ENCODE results near the gene GALNT15.

The GALNT15 gene

DNA sequence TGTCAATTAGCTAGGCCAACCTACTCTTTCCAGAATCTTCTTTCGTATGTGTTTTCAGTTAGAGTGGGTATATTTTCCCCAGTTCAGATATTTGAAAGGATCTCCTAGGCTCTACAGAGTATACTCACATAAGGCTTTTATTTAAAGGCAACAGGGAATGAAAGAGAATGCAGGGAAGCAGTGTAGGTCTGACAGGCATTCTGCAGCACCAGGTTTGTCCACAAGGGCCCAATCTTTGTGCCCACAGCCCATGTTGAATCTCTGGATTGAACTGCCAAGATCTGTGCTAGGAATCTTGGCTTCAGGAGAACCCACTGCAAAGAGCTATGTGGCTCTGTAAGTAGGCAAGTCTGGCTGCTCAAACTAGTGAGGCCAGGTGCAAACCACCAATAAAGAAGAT lies 24.2 kb upstream of the GALNT15 start:
- Histone ChIP-seq H3K4me1 (ENCODE audit: control insufficient read depth, insufficient read depth, low read length) (no peaks in the 10 kb centered on the region), H3K9me3 (ENCODE audit: control insufficient read depth, insufficient read depth, low read length) (no peaks in the 10 kb centered on the region), H3K27ac (ENCODE audit: low read length) (no peak overlapping the region), H3K36me3 (ENCODE audit: control insufficient read depth, insufficient read depth, low read length) (no peaks in the 10 kb centered on the region), H3K27me3 (ENCODE audit: control insufficient read depth, insufficient read depth, low read length) (no peaks in the 10 kb centered on the region), H3K4me3 (ENCODE audit: low read length) (no peak overlapping the region)
- WGBS (ENCODE audit: insufficient coverage, insufficient read length) = no CpG with 5 or more reads among the region's 1 CpG
- no peak for DNase-seq (ENCODE audit: low read depth, low spot score)

DNA sequence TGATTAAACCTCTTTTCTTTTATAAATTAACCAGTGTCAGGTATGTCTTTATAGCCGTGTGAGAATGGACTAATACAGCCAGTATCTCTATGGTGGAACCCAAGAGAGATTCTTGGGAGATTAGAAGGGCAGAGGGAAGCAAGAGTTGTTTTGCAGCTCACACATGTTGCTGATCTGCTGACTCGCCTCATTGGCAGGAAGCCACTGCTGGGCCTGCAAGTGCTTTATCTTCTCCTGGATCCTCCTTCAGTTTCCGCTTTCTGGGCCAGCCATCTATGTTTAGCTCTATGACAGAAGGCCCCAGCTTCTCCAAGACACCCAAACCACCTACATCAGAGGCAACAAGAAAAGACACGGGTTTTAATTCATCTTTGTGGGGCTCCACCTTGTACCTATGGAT lies 23.4 kb upstream of the GALNT15 start:
- H3K27ac ChIP-seq (ENCODE audit: low read length) = no peak overlapping the region
- H3K4me3 ChIP-seq (ENCODE audit: low read length) = no peak overlapping the region
- no peak for DNase-seq (ENCODE audit: low read depth, low spot score)
- H3K9me3 ChIP-seq (ENCODE audit: control insufficient read depth, insufficient read depth, low read length) = no peaks in the 10 kb centered on the region
- H3K27me3 ChIP-seq (ENCODE audit: control insufficient read depth, insufficient read depth, low read length) = no peaks in the 10 kb centered on the region
- H3K4me1 ChIP-seq (ENCODE audit: control insufficient read depth, insufficient read depth, low read length) = no peaks in the 10 kb centered on the region
- no peaks in the 10 kb centered on the region for H3K36me3 ChIP-seq (ENCODE audit: control insufficient read depth, insufficient read depth, low read length)
- WGBS (ENCODE audit: insufficient coverage, insufficient read length) = no CpG with 5 or more reads among the region's 4 CpGs

DNA sequence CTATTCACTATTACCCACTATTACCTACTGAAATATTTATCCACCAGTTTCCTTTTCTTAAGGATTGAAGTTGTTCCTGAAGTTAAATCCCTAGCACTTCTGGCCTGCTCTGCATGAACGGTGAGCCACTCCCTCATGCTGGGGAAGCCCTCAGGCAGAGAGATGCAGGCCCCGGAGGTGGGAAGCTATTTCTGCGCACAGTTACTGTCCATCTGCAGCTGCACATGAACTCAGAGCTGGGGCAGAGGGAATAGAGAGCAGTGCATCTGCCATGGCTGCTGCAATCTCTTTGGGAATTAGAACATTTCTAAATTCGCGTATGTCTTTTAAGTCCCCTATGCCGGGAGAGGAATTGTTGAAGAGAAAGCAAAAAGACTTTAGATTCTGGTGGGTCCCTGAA lies 6.3 kb upstream of the GALNT15 start:
- H3K27me3 ChIP-seq (ENCODE audit: control insufficient read depth, insufficient read depth, low read length) = no peaks in the 10 kb centered on the region
- no peak overlapping the region for H3K27ac ChIP-seq (ENCODE audit: low read length)
- no peaks in the 10 kb centered on the region for H3K9me3 ChIP-seq (ENCODE audit: control insufficient read depth, insufficient read depth, low read length)
- WGBS (ENCODE audit: insufficient coverage, insufficient read length) = no CpG with 5 or more reads among the region's 6 CpGs
- H3K4me1 ChIP-seq (ENCODE audit: control insufficient read depth, insufficient read depth, low read length) = no peaks in the 10 kb centered on the region
- no peak overlapping the region for H3K4me3 ChIP-seq (ENCODE audit: low read length)
- no peaks in the 10 kb centered on the region for H3K36me3 ChIP-seq (ENCODE audit: control insufficient read depth, insufficient read depth, low read length)
- no peak for DNase-seq (ENCODE audit: low read depth, low spot score)

DNA sequence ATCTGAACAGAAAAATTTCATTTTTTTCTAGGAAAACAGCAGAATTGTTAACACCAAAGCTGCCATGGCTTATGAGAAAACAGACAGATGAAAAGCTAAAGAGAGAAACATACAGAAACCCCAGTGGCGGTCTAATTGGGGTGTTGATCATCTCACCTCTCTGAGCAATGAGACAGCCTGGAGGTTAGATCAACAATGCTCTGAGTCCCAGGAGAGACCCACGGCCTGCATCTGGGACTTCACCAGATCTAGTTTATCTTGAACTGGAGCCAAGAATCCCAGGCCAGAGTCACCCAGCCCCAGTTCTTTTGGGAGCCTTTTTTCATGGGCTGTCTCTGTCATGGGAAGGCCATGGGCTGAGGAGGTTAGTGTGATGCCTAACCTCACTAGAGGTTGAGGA lies 3.5 kb upstream of the GALNT15 start:
- Histone ChIP-seq H3K27ac (ENCODE audit: low read length) (no peak overlapping the region), H3K9me3 (ENCODE audit: control insufficient read depth, insufficient read depth, low read length) (no peaks in the 10 kb centered on the region), H3K4me3 (ENCODE audit: low read length) (no peak overlapping the region), H3K27me3 (ENCODE audit: control insufficient read depth, insufficient read depth, low read length) (no peaks in the 10 kb centered on the region), H3K4me1 (ENCODE audit: control insufficient read depth, insufficient read depth, low read length) (no peaks in the 10 kb centered on the region), H3K36me3 (ENCODE audit: control insufficient read depth, insufficient read depth, low read length) (no peaks in the 10 kb centered on the region)
- no CpG with 5 or more reads among the region's 2 CpGs for WGBS (ENCODE audit: insufficient coverage, insufficient read length)
- no peak for DNase-seq (ENCODE audit: low read depth, low spot score)

DNA sequence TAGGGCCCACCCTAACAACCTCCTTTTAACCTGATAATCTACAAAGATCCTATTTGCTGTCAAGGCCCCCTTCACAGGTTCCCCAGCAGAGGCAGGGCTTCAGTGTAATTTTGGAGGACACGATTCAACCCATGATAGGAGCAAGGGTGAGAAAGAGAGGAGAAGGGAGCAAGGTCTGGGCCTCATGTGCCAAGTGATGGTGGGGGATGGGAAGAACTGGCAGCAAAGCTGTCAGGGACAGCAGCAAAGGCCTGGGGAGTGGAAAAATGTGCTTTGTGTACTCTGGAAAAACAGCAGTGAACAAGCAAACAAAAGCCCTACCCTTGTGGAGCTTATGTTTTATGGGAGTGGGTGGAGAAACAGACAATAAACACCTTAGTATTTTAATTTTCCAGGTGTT lies 2.7 kb upstream of the GALNT15 start:
- Histone ChIP-seq H3K27me3 (ENCODE audit: control insufficient read depth, insufficient read depth, low read length) (no peaks in the 10 kb centered on the region), H3K4me3 (ENCODE audit: low read length) (no peak overlapping the region), H3K27ac (ENCODE audit: low read length) (no peak overlapping the region), H3K4me1 (ENCODE audit: control insufficient read depth, insufficient read depth, low read length) (no peaks in the 10 kb centered on the region), H3K36me3 (ENCODE audit: control insufficient read depth, insufficient read depth, low read length) (no peaks in the 10 kb centered on the region), H3K9me3 (ENCODE audit: control insufficient read depth, insufficient read depth, low read length) (no peaks in the 10 kb centered on the region)
- WGBS (ENCODE audit: insufficient coverage, insufficient read length) = no CpG with 5 or more reads among the region's 1 CpG
- no peak for DNase-seq (ENCODE audit: low read depth, low spot score)

DNA sequence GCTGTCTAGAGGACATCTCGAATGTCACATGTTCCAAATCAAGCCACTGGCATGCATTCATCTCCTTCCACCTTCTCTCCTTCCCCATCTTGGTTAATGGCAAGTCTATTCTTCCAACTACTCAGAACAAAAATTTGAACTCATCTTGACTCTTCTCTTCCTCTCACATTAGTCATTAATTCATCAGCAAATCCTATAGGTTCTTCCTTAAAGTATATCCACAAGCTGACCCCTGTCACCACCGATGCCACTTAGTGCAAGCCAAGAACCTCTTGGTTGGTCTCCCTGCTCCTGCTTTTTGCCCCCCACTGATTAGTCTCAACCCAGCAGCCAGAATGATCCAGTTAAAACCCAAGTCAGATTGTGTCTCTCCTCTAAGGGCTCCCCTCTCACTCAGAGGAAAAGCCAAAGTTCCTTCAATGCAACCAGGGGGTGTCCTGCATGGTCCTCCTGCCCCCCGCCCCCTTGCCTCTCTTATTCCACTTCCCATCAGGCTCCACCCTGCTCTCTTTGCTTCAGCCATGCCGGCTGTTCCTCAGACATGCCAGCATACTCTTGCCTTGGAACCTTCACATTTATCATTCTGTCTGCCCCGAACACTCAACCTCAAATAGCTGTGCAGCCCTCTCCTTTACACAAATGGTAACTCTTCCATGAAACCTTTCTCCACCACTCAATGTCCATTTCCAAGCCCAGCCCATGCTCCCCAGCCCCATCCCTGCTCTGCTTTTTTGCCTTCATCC lies 1.0 kb upstream of the GALNT15 start:
- Histone ChIP-seq H3K4me3 (ENCODE audit: low read length) (no peak overlapping the region), H3K9me3 (ENCODE audit: control insufficient read depth, insufficient read depth, low read length) (no peaks in the 10 kb centered on the region), H3K27ac (ENCODE audit: low read length) (no peak overlapping the region), H3K36me3 (ENCODE audit: control insufficient read depth, insufficient read depth, low read length) (no peaks in the 10 kb centered on the region), H3K4me1 (ENCODE audit: control insufficient read depth, insufficient read depth, low read length) (no peaks in the 10 kb centered on the region; the same call in 1 of the 2 replicates), H3K27me3 (ENCODE audit: control insufficient read depth, insufficient read depth, low read length) (no peaks in the 10 kb centered on the region)
- no CpG with 5 or more reads among the region's 5 CpGs for WGBS (ENCODE audit: insufficient coverage, insufficient read length)
- DNase-seq (ENCODE audit: low read depth, low spot score) = no peak

DNA sequence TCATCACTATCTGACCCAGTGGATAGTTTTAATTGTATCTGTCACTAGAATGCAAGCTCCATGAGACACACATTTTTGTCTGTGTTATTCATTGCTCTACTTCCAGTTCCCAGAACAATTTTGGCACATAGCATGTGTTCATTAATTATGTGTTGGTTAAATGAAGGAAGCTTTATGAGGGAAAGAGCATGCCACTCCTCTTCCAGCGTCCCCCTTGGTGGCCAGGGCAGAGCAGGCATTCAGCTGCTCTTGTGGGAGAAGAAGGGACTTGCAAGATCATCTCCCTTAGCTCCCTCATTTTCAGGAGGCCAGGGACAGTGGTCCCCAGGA lies 489 bp upstream of the GALNT15 start:
- no peak for DNase-seq (ENCODE audit: low read depth, low spot score)
- no CpG with 5 or more reads among the region's 1 CpG for WGBS (ENCODE audit: insufficient coverage, insufficient read length)
- Histone ChIP-seq H3K27me3 (ENCODE audit: control insufficient read depth, insufficient read depth, low read length) (no peaks in the 10 kb centered on the region), H3K27ac (ENCODE audit: low read length) (no peak overlapping the region), H3K4me1 (ENCODE audit: control insufficient read depth, insufficient read depth, low read length) (no peaks in the 10 kb centered on the region; the same call in 1 of the 2 replicates), H3K9me3 (ENCODE audit: control insufficient read depth, insufficient read depth, low read length) (no peaks in the 10 kb centered on the region), H3K36me3 (ENCODE audit: control insufficient read depth, insufficient read depth, low read length) (no peaks in the 10 kb centered on the region), H3K4me3 (ENCODE audit: low read length) (no peak overlapping the region)

DNA sequence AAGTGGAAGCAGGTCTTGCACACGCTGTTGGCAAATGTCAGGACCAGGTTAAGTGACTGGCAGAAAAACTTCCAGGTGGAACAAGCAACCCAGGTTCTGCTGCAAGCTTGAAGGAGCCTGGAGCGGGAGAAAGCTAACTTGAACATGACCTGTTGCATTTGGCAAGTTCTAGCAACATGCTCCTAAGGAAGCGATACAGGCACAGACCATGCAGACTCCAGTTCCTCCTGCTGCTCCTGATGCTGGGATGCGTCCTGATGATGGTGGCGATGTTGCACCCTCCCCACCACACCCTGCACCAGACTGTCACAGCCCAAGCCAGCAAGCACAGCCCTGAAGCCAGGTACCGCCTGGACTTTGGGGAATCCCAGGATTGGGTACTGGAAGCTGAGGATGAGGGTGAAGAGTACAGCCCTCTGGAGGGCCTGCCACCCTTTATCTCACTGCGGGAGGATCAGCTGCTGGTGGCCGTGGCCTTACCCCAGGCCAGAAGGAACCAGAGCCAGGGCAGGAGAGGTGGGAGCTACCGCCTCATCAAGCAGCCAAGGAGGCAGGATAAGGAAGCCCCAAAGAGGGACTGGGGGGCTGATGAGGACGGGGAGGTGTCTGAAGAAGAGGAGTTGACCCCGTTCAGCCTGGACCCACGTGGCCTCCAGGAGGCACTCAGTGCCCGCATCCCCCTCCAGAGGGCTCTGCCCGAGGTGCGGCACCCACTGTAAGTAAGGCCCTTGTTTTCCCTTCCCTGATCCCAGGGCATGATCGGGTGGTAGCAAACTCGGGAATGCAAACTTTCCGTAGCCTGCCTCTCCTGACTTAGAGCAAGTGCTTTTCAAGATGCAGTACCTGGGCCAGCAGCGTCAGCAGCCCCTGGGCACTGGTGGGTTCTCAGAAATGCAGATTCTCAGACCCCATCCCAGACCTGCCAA lies 759 bp downstream of the GALNT15 start:
- Histone ChIP-seq H3K36me3 (ENCODE audit: control insufficient read depth, insufficient read depth, low read length) (no peaks in the 10 kb centered on the region), H3K27me3 (ENCODE audit: control insufficient read depth, insufficient read depth, low read length) (no peaks in the 10 kb centered on the region), H3K27ac (ENCODE audit: low read length) (no peak overlapping the region), H3K4me3 (ENCODE audit: low read length) (no peak overlapping the region), H3K4me1 (ENCODE audit: control insufficient read depth, insufficient read depth, low read length) (no peaks in the 10 kb centered on the region; the same call in 1 of the 2 replicates), H3K9me3 (ENCODE audit: control insufficient read depth, insufficient read depth, low read length) (no peaks in the 10 kb centered on the region)
- no CpG with 5 or more reads among the region's 19 CpGs for WGBS (ENCODE audit: insufficient coverage, insufficient read length)
- no peak for DNase-seq (ENCODE audit: low read depth, low spot score)

DNA sequence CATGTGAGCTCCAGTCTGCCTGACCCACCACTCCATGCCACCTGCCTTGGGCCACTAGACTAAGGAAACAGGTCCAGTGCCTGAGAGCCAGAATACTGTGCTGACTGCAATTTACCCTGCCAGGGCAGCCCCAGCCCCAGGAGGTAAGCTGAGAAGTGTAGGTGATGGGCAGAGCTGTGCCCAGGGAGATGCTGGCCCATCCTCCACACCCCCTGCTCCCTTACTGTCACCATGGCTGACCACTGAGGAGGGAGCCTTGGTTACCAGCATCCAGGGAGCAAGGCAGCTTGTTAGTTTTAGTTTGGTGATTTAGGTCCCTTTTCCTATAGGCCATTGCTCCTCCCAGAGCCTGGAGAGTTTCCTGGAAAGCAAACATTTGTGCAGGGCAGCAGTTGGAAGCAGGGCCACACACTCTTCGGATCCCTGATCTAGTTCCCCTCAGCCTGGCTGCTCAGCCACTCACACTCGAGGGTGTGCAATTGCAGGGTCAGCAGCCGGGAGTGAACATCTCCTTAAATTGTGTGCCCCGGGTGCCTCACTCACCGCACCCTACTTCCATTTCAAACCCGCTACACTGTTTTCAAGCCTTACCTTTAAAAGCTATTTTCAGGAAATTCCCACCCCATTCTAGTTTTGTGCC lies 2.0 kb downstream of the GALNT15 start:
- no peak for DNase-seq (ENCODE audit: low read depth, low spot score)
- H3K27me3 ChIP-seq (ENCODE audit: control insufficient read depth, insufficient read depth, low read length) = no peaks in the 10 kb centered on the region
- no peaks in the 10 kb centered on the region for H3K9me3 ChIP-seq (ENCODE audit: control insufficient read depth, insufficient read depth, low read length)
- no peak overlapping the region for H3K4me3 ChIP-seq (ENCODE audit: low read length)
- H3K36me3 ChIP-seq (ENCODE audit: control insufficient read depth, insufficient read depth, low read length) = no peaks in the 10 kb centered on the region
- WGBS (ENCODE audit: insufficient coverage, insufficient read length) = no CpG with 5 or more reads among the region's 6 CpGs
- H3K27ac ChIP-seq (ENCODE audit: low read length) = no peak overlapping the region
- H3K4me1 ChIP-seq (ENCODE audit: control insufficient read depth, insufficient read depth, low read length) = no peaks in the 10 kb centered on the region; the same call in 1 of the 2 replicates

DNA sequence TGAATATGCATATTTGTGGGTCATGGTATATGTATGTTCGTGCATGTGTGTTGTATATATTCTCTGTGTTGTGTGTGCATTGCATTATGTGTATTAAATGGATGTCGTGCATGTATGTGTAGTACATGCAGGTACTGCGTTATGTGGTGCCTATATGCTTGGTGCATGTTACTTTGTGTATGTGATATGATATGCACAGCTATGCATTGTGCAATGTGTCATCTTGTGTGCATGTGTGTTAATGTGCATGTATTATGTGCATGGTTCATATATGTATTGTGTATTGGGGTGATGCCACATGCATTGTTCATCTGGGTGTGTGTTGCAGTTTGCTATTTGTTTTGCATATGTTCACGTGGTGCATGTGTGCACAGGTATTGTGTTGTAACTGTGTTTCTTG lies 2.9 kb downstream of the GALNT15 start:
- H3K27me3 ChIP-seq (ENCODE audit: control insufficient read depth, insufficient read depth, low read length) = no peaks in the 10 kb centered on the region
- no peak overlapping the region for H3K27ac ChIP-seq (ENCODE audit: low read length)
- H3K9me3 ChIP-seq (ENCODE audit: control insufficient read depth, insufficient read depth, low read length) = no peaks in the 10 kb centered on the region
- H3K4me3 ChIP-seq (ENCODE audit: low read length) = no peak overlapping the region
- no peak for DNase-seq (ENCODE audit: low read depth, low spot score)
- H3K36me3 ChIP-seq (ENCODE audit: control insufficient read depth, insufficient read depth, low read length) = no peaks in the 10 kb centered on the region
- WGBS (ENCODE audit: insufficient coverage, insufficient read length) = no CpG with 5 or more reads among the region's 4 CpGs
- no peaks in the 10 kb centered on the region; the same call in 1 of the 2 replicates for H3K4me1 ChIP-seq (ENCODE audit: control insufficient read depth, insufficient read depth, low read length)
